ENCODE results near the gene GLP2R.

Gene GLP2R

GRCh38 chr17:9814337-9814945 lies 11.3 kb upstream of the GLP2R start:
- DNase-seq: no peak

GRCh38 chr17:9816472-9816871 lies 9.3 kb upstream of the GLP2R start:
- no peak for DNase-seq

- no peak for DNase-seq
These were observed 8.6 kb upstream of the GLP2R start for GRCh38 chr17:9817086-9817485.

- DNase-seq: no peak
These were observed 7.0 kb upstream of the GLP2R start for GRCh38 chr17:9818760-9819159.

- DNase-seq: no peak
These were observed 5.3 kb upstream of the GLP2R start for GRCh38 chr17:9820448-9820847.

- DNase-seq: no peak
These were observed 3.8 kb upstream of the GLP2R start, which contains the start of gene GSG1L2 for GRCh38 chr17:9821921-9822320. TSS of gene GSG1L2 (minus strand) at chr17:9822079. CDS start at chr17:9822071, 8 bp downstream.

GRCh38 chr17:9824094-9824493 lies 1.6 kb upstream of the GLP2R start:
- no peak for DNase-seq

- DNase-seq: no peak
These were observed 856 bp upstream of the GLP2R start for GRCh38 chr17:9824797-9825338.

- DNase-seq: no peak
These were observed 2.9 kb downstream of the GLP2R start for GRCh38 chr17:9828296-9829295.

GRCh38 chr17:9829343-9829742 lies 3.6 kb downstream of the GLP2R start:
- no peak for DNase-seq

- DNase-seq: no peak
These were observed 5.0 kb downstream of the GLP2R start for GRCh38 chr17:9830711-9831110.

- no peak for DNase-seq
These were observed 8.2 kb downstream of the GLP2R start for GRCh38 chr17:9833922-9834321.

- no peak for DNase-seq
These were observed 12.1 kb downstream of the GLP2R start for GRCh38 chr17:9837551-9838471.

- DNase-seq: no peak
These were observed 13.7 kb downstream of the GLP2R start for GRCh38 chr17:9839433-9839832.

- no peak for DNase-seq
These were observed 16.5 kb downstream of the GLP2R start for GRCh38 chr17:9842057-9842758.

GRCh38 chr17:9843152-9844010 lies 17.7 kb downstream of the GLP2R start:
- no peak for DNase-seq

- no peak for DNase-seq
These were observed 18.4 kb downstream of the GLP2R start for GRCh38 chr17:9844153-9844552.

- no peak for DNase-seq
These were observed 19.6 kb downstream of the GLP2R start for GRCh38 chr17:9845306-9845705.

- no peak for DNase-seq
These were observed 24.4 kb downstream of the GLP2R start for GRCh38 chr17:9850151-9850550.

GRCh38 chr17:9854255-9854654 lies 28.5 kb downstream of the GLP2R start:
- no peak for DNase-seq

- no peak for DNase-seq
These were observed 29.3 kb downstream of the GLP2R start for GRCh38 chr17:9855036-9855435.
